ENCODE results near the gene CASQ1.

GRCh38 chr1:160144921-160145320, 45.5 kb upstream of the CASQ1 start:
- no peak for TF ChIP-seq EZH2phosphoT487 (IDR thresholded peaks at IDR 0.05; ENCODE audit: low read depth)
- no peak for TF ChIP-seq CTCF (IDR thresholded peaks at IDR 0.05; ENCODE audit: low read depth, low read length)
